GM12864 (cell line): ENCODE data around the gene TMEM248.
A peak's percentile ranks its signal among the peaks of the same experiment; 100 is the strongest.
"Not testable (repeated sequence)": the region's sequence is repeated elsewhere in the genome, so short reads cannot be mapped to it uniquely, and the experiment has no call there.

Experiments
- DNase-seq: peaks from one replicate; pipeline ENCODE4 v3.0.0-alpha.2; 2011; ENCODE audit warnings: low read depth
- H3K4me3 ChIP-seq: 2 replicates; pipeline ENCODE4 v1.5.1; 2011; ENCODE audit warnings: mild to moderate bottlenecking, low read depth, low read length, control low read depth
- TF ChIP-seq, protein P1 (sequence below): IDR thresholded peaks from 2 replicates; pipeline ENCODE4 v1.5.1; 2011; ENCODE audit warnings: low read depth, mild to moderate bottlenecking, moderate library complexity, low read length, control low read depth, inconsistent platforms; ENCODE audit errors: missing control alignments

TMEM248 gene

DNA sequence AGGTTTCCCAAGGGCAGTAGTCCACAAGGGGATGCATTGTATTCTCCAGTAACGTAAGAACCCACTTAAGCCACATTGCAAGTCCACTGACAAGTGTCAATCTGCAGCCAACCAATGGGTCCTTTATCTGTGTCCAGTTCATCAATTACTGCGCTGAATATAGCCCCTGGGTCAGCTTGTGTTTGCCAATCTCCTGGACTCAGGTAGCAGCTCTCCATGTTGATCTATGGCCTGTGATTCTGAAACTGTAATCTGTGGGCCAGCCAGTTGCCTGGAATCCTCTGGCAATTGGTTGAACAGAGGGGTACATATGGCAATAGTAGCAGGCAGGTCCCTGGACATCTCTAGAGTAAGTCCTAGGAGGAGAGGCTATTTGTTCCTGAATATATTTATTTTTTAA, 8.8 kb upstream of the TMEM248 start:
- no peak for DNase-seq
- TF ChIP-seq, protein P1, sequence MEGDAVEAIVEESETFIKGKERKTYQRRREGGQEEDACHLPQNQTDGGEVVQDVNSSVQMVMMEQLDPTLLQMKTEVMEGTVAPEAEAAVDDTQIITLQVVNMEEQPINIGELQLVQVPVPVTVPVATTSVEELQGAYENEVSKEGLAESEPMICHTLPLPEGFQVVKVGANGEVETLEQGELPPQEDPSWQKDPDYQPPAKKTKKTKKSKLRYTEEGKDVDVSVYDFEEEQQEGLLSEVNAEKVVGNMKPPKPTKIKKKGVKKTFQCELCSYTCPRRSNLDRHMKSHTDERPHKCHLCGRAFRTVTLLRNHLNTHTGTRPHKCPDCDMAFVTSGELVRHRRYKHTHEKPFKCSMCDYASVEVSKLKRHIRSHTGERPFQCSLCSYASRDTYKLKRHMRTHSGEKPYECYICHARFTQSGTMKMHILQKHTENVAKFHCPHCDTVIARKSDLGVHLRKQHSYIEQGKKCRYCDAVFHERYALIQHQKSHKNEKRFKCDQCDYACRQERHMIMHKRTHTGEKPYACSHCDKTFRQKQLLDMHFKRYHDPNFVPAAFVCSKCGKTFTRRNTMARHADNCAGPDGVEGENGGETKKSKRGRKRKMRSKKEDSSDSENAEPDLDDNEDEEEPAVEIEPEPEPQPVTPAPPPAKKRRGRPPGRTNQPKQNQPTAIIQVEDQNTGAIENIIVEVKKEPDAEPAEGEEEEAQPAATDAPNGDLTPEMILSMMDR, result no peak
- H3K4me3 ChIP-seq, result no peak overlapping the region

DNA sequence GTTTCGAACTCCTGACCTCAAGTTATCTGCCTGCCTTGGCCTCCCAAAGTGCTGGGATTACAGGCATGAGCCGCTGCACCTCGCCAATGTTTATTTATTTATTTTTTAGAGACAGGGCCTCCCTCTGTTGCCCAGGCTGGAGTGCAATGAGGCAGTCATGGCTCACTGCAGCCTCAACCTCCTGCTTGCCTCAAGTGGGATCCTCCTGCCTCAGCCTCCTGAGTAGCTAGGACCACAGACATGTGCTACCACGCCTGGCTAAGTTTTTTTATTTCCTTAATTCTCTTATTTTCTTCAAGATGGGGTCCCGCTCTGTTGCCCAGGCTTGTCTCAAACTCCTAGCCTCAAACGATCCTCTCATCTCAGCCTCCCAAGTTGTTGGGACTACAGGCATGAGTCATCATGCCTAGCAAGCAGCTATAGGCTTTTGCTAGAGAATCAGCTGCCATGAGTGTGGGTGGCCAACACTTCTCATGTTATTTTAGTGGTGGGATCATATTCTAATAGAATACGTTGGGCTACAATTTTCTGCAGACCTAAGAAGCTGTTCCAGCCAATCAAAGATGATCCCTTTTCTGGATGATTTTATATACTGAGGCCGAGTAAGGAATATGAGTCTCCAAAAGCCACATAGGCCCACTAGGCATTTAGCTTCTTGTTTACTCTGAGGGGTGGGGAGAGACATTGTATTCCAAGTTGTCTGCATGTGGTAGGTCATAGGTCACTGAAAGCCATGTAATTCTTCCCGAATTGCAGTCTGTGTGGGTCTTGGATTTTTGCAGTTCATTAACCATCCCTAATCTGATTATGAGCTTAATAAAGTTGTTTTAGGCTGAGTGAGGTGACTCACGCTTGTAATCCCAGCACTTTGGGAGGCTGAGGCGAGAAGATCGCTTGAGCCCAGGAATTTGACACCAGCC, 7.6 kb upstream of the TMEM248 start:
- no peak overlapping the region for H3K4me3 ChIP-seq
- TF ChIP-seq, protein P1, result no peak
- DNase-seq, result no peak

DNA sequence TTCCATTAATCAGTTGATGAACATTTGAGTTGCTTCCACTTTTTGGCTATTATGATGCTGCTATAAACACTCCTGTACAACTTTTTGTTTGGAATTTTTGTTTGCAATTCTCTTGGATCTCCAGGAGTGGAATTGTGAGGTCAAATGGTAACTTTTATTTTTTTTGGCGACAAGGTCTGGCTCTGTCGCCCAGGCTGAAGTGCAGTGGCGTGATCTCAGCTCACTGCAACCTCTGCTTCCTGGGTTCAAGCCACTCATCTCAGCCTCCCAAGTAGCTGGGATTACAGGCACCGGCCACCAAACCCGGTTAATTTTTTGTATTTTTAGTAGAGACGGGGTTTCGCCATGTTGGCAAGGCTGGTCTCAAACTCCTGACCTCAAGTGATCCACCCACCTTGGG, 3.1 kb upstream of the TMEM248 start:
- not testable (repeated sequence) for DNase-seq

DNA sequence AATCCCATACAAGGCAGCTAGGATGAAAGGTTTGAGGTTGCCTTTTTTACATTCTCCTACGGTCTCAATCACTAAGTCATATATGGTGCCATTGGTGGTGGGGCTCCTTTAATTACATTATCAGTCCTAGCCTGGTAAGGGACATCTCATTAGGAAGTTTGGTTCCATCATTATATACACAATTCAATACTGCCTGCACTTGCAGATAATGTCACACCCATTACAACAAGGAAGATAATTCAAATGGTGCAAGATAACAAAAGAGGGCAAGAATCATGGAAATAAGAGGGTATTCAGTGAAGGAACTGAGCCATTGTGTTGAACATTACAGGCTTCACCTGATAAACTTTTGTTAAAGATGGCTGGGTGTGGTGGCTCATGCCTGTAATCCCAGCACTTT, 1.7 kb upstream of the TMEM248 start:
- no peak for DNase-seq
- TF ChIP-seq, protein P1, result no peak

More for the DNA sequence above, 3.1 kb upstream of the TMEM248 start:
- H3K4me3 ChIP-seq, result not testable (repeated sequence)

DNA sequence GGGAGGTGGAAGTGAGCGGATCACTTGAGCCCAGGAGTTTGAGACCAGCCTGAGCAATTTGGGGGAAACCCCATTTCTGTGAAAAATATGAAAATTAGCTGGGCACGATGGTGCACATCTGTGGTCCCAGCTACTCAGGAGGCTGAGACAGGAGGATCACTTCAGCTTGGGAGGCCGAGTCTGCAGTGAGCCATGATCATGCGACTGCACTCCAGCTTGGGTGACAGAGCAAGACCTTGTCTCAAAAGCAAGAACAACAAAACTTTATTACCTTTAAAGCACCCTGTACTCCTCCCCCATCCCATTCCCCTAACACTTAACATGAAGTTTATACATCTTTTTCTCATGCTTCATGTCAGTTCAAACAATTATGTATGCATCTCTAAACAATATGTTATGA, 1.3 kb upstream of the TMEM248 start:
- H3K4me3 ChIP-seq, result no peak overlapping the region; the same call in 1 of the 2 replicates
- DNase-seq, result no peak
- TF ChIP-seq, protein P1, result no peak

More for the DNA sequence above, 1.7 kb upstream of the TMEM248 start:
- no peak overlapping the region for H3K4me3 ChIP-seq

DNA sequence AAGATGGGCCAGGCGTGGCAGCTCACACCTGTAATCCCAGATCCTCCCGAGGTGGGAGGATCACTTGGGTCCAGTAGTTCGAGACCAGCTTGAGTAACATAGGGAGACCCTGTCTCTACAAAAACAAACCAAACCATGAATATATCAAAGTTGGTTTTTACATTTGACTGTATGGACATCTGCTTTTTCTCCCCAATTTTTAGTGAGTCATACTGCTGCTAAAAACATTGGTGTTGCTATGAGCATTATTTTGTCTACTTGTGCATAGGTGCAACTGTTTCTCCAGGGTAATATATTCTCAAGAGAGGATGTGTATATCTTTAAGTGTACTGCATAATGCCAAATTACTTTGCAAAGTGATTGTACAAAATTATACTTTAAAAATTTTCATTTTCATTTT, 769 bp upstream of the TMEM248 start:
- TF ChIP-seq, protein P1, result no peak
- peak overlapping the region; percentile 78; the same call in 1 of the 2 replicates for H3K4me3 ChIP-seq
- DNase-seq, result no peak

DNA sequence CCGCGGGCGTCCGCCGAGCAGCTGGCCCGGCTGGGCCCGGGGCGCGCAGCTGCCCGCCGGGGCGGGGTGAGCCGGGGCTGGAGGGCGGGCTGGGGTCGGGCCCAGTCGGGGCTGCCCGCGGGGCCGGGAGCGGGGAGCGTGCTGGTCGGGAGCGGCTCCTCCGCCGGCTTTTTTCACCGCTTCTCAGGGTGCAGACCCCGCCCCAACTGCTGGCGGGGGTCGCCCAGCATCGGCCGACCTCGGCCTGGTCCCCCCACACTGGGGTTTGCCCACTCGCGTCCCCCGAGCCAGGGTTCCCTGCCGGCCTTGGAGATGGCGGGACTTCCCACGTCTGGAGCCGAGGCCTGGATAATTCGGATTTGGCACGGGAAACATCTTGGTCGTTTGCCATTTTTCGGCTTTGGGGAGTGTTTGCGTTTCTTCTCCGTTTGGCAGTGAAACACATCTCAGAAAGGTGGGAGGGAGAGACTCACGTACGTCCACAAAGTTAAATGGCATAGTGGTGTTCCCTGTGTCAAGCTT, 432 bp downstream of the TMEM248 start:
- H3K4me3 ChIP-seq, result peak overlapping the region; percentile 78
- TF ChIP-seq, protein P1, result no peak
- no peak for DNase-seq
